ENCODE results near the gene BMPER.

DNA sequence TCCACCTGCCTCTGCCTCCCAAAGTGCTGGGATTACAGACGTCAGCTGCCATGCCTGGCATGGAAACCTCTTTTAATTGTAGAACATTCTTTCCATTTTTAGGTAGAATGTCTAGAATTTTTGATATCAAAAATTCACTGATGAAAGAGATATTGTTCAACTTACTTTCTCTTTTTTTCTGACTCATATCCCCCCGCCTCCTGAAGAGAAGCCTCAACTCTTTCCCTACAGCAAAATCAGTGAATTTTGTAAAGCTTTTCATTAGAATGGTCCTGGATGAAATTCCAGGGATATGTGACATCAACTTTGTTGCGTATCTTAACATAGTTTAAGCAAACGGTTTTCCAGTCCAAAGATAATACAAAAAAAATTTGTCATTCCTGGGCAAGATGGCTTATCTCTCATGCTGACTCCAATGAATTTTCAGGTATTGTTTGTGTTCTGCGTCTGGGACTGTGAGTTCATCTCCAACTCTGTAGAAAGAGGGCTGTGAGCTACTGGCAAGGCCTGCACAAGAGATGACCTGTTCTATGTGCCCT is 256.8 kb downstream of the BMPER start:
- TF ChIP-seq, protein P1, sequence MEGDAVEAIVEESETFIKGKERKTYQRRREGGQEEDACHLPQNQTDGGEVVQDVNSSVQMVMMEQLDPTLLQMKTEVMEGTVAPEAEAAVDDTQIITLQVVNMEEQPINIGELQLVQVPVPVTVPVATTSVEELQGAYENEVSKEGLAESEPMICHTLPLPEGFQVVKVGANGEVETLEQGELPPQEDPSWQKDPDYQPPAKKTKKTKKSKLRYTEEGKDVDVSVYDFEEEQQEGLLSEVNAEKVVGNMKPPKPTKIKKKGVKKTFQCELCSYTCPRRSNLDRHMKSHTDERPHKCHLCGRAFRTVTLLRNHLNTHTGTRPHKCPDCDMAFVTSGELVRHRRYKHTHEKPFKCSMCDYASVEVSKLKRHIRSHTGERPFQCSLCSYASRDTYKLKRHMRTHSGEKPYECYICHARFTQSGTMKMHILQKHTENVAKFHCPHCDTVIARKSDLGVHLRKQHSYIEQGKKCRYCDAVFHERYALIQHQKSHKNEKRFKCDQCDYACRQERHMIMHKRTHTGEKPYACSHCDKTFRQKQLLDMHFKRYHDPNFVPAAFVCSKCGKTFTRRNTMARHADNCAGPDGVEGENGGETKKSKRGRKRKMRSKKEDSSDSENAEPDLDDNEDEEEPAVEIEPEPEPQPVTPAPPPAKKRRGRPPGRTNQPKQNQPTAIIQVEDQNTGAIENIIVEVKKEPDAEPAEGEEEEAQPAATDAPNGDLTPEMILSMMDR (IDR thresholded peaks at IDR 0.05), result no peak
- TF ChIP-seq POLR2A (IDR thresholded peaks at IDR 0.05), result no peak

Data from vagina (tissue), 2 donors.